ENCODE results near the gene RUNX1.

The RUNX1 gene

GRCh38 chr21:34923626-34924025, 125.5 kb downstream of the RUNX1 start:
- no peak for DNase-seq (ENCODE audit: low spot score)

GRCh38 chr21:34923202-34923601, 125.9 kb downstream of the RUNX1 start:
- DNase-seq (ENCODE audit: low spot score), result no peak

GRCh38 chr21:34922479-34922878, 126.6 kb downstream of the RUNX1 start:
- DNase-seq (ENCODE audit: low spot score), result no peak

GRCh38 chr21:34921151-34921550, 128.0 kb downstream of the RUNX1 start:
- DNase-seq (ENCODE audit: low spot score), result no peak

GRCh38 chr21:34919406-34919805, 129.7 kb downstream of the RUNX1 start:
- no peak for DNase-seq (ENCODE audit: low spot score)

GRCh38 chr21:34916446-34916845, 132.7 kb downstream of the RUNX1 start:
- peak; percentile 23 for DNase-seq (ENCODE audit: low spot score)

GRCh38 chr21:34915364-34915841, 133.7 kb downstream of the RUNX1 start:
- DNase-seq (ENCODE audit: low spot score), result no peak

GRCh38 chr21:34914239-34914638, 134.9 kb downstream of the RUNX1 start:
- no peak for DNase-seq (ENCODE audit: low spot score)

- no peak for DNase-seq (ENCODE audit: low spot score)
These were observed 135.3 kb downstream of the RUNX1 start for GRCh38 chr21:34913811-34914210.

- no peak for DNase-seq (ENCODE audit: low spot score)
These were observed 136.8 kb downstream of the RUNX1 start for GRCh38 chr21:34912022-34912945.

GRCh38 chr21:34911360-34911759, 137.7 kb downstream of the RUNX1 start:
- no peak for DNase-seq (ENCODE audit: low spot score)

- DNase-seq (ENCODE audit: low spot score), result no peak
These were observed 138.7 kb downstream of the RUNX1 start for GRCh38 chr21:34910396-34910795.

- no peak for DNase-seq (ENCODE audit: low spot score)
These were observed 139.4 kb downstream of the RUNX1 start for GRCh38 chr21:34909492-34910292.

- no peak for DNase-seq (ENCODE audit: low spot score)
These were observed 140.6 kb downstream of the RUNX1 start for GRCh38 chr21:34908419-34909055.

GRCh38 chr21:34907461-34908418, 141.4 kb downstream of the RUNX1 start:
- no peak for DNase-seq (ENCODE audit: low spot score)

GRCh38 chr21:34906401-34906800, 142.7 kb downstream of the RUNX1 start:
- no peak for DNase-seq (ENCODE audit: low spot score)

GRCh38 chr21:34905218-34905537, 143.9 kb downstream of the RUNX1 start:
- DNase-seq (ENCODE audit: low spot score), result no peak

GRCh38 chr21:34904526-34905217, 144.4 kb downstream of the RUNX1 start:
- no peak for DNase-seq (ENCODE audit: low spot score)

GRCh38 chr21:34900376-34900775, 148.7 kb downstream of the RUNX1 start:
- DNase-seq (ENCODE audit: low spot score), result no peak

GRCh38 chr21:34899760-34900159, 149.3 kb downstream of the RUNX1 start:
- no peak for DNase-seq (ENCODE audit: low spot score)

- DNase-seq (ENCODE audit: low spot score), result no peak
These were observed 149.8 kb downstream of the RUNX1 start for GRCh38 chr21:34899302-34899701.

All from AG08396 (cell line).